Hepatic stellate cell (primary cell): ENCODE data around the gene ACSL4.
A peak's percentile ranks its signal among the peaks of the same experiment; 100 is the strongest.
"Not testable (repeated sequence)": the region's sequence is repeated elsewhere in the genome, so short reads cannot be mapped to it uniquely, and the experiment has no call there.

ENCODE experiments used
- DNase-seq: peaks from one replicate; pipeline ENCODE4 v3.0.0; 2011; ENCODE audit warnings: low spot score

Gene ACSL4

DNA sequence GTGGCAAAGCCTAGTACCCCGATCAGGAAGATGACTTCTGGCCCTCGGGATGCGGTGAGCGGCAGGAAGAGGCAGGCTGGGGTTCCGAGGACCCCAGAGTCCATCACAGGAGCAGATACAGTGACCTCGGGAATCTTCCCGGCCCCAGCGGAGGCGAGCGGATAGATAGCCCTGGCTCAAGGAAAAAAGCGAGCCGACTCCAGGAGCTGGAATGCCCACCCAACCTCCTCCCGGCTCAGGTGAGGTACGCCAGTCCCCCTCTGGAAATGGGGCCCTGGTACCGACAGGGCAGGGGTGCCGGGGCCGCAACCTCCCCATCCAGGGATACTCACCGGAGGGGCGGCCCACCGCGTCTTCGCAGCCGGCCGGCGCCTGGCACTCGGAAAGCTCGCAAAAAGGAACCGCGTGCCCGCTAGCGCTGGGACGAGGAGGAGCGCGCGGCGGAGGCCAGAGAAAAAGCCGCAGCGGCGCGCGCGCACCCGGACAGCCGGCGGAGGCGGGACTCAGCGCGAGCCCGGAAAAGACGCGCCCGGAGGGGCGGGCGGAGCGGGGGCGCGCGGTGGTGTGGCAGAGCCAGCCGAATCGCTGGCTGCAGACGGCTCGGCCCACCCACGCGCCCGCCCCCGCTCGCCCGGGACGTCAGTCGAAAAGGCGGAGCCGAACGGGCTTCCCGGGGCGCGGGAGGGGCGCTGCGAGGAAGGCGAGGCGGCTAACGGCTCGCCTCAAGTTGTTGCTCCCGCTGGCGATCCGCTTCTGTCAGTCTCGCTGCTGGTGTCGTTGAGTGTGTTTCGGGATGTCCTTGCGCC lies at the start of gene ACSL4:
Gene ACSL4 (minus strand): TSS at position 451 of the 806 bp plus-strand sequence. CDS start 49,894 bp downstream, outside the sequence.
- DNase-seq = peak; percentile 68

DNA sequence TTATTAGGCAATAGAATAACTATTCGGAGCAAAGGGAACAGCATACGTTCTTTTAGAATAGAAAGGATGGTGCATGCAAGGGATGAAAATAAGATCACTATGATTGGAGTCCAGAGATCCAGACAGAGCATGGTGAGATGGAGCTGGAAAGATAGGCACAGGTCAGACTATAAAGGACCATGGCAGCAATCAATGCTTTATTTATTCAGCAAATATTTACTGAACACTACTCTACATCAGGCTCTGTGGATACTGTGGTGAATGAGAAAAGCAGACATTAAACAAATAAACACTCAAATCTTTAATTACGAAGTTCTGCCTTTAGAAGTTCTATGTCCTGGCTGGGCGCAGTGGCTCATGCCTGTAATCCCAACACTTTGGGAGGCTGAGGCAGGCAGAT lies 44.7 kb upstream of the ACSL4 start:
- DNase-seq = no peak

DNA sequence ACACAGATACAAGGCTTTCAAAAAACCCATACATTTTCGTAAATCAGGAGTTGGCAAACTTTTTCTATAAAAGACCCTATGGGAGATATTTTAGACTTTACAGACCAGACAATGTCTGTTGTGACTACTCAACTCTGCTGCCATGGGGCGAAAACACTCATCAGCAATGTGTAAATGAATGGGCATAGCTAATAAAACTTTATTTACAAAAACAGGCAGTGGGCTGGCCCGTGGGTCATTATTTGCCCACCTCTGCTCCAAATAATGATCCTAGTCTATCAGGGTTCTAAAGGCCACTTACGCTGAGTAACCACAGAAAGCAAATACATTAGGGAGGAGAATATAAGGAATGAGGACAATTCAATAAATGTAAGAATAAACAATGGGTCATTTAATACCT lies 43.9 kb upstream of the ACSL4 start:
- DNase-seq = no peak

DNA sequence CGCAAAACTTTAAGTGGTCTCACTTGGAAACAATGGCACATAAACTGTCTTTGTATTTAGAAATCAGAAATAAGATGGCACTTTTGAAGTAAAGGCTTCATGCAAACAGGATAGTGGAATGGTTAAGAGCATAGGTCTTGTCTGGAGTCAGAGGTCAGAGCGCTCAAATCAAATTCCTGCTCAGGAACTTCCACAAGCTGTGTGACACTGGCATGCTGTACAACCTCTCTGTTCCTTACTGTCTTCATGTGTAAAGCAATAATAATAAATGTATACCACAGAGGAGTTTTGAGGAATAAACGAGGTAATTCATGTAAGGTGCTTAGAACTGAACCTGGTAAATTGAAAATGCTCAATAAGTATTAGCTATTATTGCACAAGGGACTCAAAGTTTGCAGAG lies 43.4 kb upstream of the ACSL4 start:
- no peak for DNase-seq

DNA sequence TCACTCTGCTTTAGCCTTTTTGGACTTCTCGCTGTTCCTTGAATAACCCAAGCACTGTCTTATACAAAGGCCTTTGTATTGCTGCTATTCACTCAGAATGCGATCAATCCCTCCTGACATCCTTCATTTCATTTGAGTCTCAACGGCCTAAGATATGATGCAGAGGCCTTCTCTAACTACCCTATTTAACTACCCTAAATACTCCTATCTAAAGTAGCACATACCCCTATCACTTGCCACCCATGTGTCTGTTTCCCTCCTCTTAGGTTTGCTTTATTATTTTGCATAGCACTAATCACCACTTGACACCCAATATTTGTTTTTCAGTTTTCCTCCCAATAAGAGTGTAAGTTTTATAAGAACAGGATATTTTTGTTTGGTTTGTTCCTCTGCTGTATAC lies 42.3 kb upstream of the ACSL4 start:
- DNase-seq = no peak

DNA sequence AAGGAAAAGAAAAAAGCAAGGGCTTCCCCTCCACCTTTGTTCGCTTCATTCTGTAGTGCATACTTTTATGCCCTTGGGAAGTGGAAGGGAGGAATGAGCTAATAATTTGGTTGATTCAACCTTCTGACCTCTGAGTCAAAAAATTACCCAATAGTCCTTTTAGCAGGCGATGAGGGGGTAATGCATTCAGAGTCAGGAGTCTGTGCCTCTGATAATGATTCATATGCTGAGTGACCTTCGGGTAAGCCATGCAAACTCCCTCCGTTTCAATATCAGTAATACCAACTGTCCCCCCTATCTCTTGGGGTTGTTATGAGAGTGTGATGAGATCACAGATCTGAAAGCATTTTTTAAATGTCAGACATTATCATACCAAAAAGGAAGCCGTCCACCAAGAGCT lies 41.6 kb upstream of the ACSL4 start:
- DNase-seq = peak; percentile 50

DNA sequence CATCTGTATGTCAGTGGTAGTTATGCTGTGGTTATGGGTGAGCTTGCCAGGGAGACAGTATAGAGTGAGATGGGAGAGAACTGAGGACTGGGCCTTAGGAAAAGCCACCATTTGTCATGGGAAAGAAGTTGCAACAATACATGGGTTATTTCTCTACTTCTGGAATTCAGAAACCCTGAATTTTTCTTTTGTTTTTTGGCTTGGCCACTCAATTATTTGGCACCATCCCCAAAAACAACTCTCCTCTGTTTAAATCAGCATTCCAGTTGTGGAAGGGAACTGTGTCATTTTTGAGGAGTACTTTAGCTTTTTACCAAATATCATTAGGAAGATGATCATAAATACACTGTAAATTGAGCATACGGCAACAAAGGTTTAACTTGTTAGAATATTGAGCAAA lies 41.1 kb upstream of the ACSL4 start:
- no peak for DNase-seq

DNA sequence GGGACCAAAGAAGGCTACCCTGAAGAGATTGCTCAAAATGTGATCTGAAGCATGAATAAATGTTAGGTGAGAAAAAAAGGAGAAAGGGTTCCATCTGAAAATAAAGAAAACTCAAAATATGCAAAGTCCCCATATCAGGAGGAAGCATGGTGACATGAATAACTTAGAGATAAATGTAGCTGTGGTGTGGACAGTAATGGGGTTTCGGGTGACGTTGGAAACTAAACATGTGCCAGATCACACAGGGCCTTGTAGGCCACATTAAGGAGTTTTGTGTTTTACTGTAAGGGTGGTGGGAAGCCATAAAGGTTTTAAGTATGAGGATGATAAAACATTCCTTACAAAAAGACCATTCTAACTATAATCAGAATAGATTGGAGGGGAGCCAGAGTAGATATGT lies 40.3 kb upstream of the ACSL4 start:
- no peak for DNase-seq

DNA sequence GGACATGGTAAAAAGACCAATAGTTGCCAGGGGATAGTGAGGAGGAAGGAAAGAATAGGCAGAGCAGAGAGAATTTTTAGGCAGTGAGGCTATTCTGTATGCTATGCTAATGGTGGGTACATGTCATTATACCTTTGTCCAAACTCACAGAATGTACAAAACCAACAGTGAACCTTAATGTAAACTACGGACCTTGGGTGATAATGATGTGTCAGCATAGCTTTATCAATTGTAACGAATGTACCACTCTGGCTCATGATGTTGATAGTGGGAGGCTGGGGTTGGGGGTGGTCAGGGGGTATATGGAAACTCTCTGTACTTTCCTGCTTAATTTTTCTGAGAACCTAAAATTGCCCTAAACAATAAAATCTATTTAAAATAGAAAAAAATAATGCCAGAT lies 37.7 kb upstream of the ACSL4 start:
- no peak for DNase-seq

DNA sequence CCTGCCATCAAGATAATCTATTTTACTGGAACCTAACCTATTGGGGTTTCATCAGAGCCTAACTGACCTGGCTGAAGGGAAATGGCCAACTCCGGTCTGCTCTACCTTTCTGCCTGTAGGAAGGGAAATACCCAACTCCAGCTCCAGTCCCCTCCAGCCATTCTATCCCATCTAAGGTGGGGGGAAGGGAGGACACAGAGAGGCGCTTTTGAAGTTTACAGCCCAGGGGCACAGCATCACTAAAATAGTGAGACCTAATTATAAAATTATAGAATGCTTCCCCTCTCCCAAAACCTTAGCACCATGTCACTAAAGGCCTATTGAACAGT lies 27.8 kb upstream of the ACSL4 start:
- DNase-seq = no peak

DNA sequence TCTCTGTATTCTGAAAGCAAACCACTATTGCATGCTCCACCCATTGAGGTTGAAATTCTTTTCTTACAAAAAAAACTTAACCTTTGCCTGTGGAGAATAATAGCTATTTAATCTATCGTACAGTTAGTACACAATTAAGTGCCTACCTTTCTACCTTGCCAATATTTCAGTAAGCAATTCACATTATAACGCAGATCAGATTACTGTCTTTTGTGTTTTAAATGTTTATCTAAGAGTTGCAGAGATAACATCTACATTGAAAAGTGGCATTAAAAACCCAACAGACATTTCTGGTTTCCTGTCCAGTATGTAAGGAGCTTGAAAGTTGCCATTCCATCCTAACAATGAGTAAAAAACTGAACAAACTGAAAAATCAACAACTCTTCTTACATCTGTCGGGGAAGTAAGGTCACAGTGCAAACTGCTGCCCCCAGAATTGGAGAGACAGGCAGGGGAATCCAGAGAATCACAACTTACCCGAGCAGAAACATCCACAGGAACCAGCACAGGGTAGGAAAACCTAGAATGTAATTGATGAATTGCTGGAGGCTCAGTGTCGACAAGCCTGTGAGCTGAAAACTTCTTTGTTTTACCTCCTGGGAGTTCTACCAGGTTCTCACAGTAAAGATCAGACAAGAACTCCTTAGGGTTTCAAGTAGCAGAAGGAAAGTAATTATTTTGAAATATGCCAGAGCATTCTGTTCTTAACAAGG lies 27.3 kb upstream of the ACSL4 start:
- DNase-seq = no peak

DNA sequence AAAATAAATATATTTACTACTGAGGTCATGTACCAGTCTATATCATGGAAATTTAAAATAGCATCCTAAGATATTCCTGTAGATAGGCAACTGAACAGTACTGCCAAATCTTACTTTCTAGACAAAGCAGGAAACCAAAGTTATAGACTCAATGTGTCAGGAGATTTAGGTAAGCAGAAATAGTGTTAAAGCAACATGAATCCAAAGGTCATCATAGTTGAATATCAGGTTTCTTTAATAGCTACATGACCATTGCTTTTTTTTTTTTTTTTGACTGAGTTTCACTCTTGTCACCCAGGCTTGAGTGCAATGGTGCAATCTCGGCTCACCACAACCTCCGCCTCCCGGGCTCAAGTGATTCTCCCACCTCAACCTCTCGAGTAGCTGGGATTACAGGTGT lies 20.2 kb upstream of the ACSL4 start:
- no peak for DNase-seq

DNA sequence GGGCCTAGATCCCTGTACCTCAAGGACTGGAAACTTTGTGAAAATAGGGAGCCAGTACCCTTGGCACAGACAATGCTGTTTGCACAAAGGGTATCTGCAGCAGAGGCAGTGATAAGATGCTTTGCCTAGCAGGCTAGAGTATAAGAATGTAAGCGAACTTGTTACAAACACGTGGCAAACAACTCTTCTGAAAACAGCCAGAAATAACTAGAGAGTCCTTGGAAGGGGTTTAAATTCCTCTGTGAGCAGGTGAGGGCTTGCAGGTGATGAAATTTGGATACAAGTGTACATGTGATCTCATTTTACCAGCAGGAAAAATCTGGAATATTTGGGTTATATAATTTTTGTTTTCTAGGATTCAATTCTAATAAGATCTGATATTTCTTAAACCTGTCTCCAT lies 18.6 kb upstream of the ACSL4 start:
- DNase-seq = no peak

DNA sequence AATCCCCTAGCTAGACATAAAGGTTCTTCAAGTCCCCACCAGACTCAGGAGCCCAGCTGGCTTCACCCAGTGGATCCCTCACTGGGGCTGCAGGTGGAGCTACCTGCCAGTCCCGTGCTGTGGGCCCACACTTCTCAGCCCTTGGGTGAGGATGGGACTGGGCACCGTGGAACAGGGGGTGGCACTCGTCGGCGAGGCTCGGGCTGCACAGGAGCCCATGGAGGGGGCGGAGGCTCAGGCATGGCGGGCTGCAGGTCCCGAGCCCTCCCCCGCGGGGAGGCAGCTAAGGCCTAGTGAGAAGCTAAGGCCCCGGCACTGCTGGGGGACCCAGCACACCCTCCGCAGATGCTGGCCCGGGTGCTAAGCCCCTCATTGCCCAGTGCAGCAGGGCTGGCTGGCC lies 16.1 kb upstream of the ACSL4 start:
- DNase-seq = no peak

DNA sequence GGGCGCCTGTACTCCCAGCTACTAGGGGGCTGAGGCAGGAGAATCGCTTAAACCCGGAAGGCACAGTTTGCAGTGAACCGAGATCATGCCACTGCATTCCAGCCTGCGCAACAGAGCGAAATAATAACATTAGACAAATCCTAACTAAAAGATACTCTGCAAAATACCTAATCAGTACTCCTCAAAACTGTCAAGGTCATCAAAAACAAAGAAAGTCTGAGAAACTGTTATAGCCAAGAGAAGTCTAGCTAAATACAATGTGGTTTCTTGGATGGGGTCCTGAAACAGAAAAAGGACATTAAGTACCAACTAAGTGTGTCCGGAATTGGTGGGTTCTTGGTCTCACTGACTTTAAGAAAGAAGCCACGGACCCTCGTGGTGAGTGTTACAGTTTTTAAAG lies 14.6 kb upstream of the ACSL4 start:
- no peak for DNase-seq

DNA sequence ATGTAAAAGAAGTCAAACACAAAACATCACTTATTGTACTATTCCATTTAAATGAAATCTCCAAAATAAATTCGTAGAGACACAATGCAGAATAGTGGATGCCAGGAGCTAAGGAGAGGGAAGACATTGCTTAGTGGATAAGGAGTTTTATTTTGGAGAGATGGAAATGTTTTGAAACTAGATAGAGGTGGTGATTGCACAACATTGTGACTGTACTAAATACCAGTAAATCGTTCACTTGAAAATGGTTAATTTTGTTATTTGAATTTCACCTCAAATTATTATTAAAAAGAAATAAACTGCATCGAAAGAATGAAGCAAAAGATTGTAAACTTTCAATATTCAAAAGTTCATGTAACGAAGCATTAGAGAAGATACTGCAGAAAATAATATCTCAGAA lies 9.7 kb upstream of the ACSL4 start:
- DNase-seq = no peak

DNA sequence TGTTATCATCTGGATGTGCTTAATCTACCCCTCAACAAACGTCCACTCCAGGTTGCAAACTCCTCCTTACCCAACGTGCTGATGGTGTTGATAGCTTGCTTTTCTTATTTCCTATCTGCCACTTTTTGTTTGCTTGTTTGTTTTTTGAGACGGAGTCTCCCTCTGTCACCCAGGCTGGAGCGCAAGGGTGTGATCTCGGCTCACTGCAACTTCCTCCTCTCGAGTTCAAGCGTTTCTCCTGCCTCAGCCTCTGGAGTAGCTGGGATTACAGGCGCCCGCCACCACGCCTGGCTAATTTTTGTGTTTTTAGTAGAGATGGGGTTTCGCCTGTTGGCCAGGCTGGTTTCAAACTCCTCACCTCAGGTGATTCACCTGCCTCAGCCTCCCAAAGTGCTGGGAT lies 7.8 kb upstream of the ACSL4 start:
- DNase-seq = not testable (repeated sequence)

DNA sequence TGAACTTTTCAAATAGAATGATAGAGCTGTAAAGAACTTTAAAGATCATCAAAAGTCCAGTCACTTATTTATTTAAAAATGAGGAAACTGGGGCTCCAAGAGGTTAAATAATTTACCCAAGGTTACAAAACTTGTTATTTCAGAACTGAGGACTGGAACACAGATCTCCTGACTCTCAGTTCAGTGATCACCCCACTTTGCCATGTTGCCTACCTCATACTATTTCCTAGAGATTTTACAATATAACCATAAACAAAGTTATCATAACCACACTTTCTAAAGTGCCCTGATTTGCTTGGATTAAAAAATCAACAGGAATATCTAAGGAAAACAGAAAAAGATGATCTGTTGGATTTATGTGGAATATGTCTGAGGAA lies 7.4 kb upstream of the ACSL4 start:
- no peak for DNase-seq

DNA sequence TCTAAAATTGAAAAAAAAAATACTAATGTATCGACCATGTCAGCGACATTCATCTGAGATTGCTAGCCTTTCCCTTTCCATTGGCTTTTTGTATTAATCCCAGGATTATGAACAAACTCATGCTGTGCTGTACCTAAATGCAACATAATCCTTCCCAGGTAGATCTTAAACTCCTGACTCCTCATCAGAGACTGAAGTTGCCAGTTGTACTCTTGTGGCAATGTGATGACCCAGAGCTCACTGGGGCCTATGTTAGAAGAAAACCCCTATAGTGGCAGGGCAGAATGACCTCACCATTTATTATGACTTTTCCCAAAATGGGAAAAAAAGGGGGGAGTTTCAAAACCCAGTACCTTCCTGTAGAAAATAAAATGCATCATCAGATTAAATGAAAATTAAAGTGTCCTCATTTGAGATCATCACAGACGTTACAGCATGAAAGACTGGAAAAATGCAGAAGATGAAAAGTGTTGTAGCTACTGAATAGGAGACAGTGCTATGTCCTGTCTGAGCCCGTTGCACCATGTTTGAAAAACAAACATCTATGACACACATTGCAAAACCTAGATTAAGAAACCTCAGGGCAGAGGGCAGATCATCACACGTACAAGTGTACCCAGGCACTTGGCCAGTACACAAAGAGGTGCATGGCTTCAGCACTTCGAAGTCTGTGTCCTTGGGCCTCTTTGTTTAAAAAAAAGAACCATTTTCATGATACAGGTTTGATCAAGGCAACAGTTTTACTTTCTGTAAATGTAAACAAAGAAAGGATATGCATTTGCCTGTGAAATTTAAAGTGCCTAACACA lies 6.8 kb upstream of the ACSL4 start:
- no peak for DNase-seq

DNA sequence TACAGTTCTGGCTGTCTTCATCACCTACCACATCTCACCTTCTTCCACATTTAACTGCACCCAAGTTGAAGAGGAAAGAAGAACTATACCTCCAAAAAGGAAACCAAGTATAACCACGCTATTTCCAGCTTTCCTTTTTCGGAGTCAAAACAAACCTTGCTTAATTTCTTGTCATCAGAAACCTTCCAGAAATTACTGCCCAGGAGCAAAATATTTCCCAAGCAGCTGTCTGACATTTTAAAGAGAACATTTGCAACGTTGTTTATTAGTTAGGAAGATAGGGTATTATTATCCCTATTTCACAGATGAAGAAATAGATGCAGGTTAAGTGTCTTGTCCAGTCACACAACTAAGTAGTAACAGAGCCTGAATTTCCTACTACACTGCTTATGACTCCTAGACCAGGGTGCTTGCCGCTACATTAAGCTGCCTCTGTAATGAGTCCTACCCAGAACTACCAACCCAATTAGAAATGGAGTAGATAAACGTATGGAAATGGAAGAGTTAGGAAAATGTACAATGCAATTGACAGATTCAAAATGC lies 2.2 kb upstream of the ACSL4 start:
- DNase-seq = no peak

DNA sequence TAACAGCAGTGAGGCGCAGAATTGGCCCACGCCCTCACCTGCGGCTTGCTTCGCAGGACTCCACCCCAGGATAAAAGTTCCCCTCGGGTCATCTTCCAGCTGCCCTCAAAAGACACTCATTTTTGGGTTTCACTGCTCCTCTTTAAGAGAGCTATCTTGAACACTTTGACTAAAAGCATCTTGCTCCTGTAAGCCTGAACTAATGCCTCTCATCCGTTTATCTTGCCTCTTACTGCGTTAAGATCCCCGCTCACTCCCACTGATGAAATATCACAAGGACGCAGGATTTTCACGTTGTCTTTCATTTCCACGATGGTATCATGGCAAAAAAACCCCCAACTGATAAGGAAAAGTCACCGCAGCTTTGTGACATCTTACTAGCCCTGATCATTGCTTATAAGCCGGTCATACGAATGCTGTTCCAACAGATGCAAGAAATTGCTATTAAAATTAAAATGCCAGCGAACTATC lies 591 bp upstream of the ACSL4 start:
- no peak for DNase-seq

DNA sequence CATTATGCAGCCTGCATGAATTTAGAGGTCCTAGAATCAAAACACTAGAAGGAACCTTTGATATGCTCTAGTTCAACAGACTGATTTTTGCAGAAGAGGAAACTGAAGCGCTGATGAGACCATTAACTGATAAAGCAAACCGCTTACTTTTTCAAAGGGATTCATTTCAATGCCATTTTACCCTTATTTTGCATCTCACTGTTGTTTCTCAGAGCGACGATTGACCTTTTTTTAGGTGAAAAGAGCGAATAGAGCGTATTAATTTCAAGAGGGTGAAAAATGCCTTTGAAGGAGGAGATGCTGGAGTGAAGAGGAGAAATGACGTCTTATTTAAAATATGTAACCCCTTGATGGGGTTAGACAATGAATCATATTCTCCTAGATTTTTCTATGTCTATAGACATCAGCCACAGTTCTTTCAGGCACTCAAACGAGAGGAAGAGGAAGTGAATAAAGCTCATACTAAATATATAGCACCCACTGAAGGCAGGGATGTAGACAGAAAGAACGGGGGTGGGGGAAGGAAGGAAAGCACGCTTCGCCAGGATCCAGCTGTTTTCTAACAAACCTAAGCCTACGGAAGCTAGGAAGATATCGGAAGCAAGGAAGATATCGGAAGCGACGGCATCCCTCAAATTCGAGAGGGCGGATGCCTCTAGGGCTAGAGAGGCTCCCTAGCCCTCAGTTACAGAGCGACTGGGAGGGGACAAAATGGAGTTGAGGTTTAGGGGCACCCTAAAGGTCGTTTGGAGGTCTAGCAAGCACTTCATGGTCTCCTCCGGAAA lies 848 bp downstream of the ACSL4 start:
- DNase-seq = peak; percentile 26
